ENCODE data around the gene DISC1. TPM values are rescaled to one million over a fixed set of nuclear protein-coding genes. Genes with fewer than 3 reads are reported as not detected.

DISC1 gene
- total and polyA plus RNA-seq, 2 donors (not counting 1 experiment from before 2014, with no cell fraction given), result 2.7 to 4.3 TPM

DNA sequence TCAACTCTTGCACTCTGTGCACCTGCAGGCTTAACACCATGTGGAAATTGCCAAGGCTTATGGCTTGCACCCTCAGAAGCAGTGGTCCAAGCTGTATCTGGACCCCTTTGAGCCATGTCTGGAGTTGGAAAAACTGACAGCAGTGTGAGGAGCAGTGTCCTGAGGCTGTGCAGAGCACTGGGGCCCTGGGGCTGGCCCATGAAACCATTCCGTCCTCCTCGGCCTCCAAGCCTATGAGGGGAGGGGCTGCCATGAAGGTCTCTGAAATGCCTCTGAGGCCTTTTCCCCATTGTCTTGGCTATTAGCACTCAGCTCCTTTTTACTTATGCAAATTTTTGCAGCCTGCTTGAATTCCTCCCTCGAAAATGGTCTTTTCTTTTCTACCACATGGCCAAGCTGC is 126.7 kb downstream of the DISC1 start:
- DNase-seq (no peak), ATAC-seq (ENCODE audit: low read depth) (no peak)
- Histone ChIP-seq H3K36me3 (replicated peaks in 1 of 2; ENCODE audit: control extremely low read depth in 1 of 2, control insufficient read depth in 1 of 2, extremely low read depth in 1 of 2, insufficient read depth in 2 of 2, low read length in 1 of 2) (peaks cover 0 to 9% of the 10 kb centered on the region in 2 experiments), H3K4me2 (replicated peaks; ENCODE audit: low read depth, low read length, poor library complexity, severe bottlenecking) (no peak overlapping the region), H3K4me3 (ENCODE audit: control extremely low read depth in 1 of 5, extremely low read depth in 1 of 5, insufficient read depth in 1 of 5, low read depth in 2 of 5, low read length in 4 of 5) (no peak overlapping the region), H3K9ac (ENCODE audit: low read length) (no peak overlapping the region), H3K27ac (ENCODE audit: low read length in 2 of 2) (no peak overlapping the region), H3K79me2 (ENCODE audit: control insufficient read depth, insufficient read depth, low read length) (no peaks in the 10 kb centered on the region), H3K4me1 (ENCODE audit: control insufficient read depth in 2 of 2, insufficient read depth in 2 of 2, low read length in 2 of 2) (no peaks in the 10 kb centered on the region), H2AFZ (ENCODE audit: insufficient read depth, low read depth, low read length, poor library complexity, severe bottlenecking) (no peak overlapping the region), H3K27me3 (replicated peaks in 1 of 4; ENCODE audit: control extremely low read depth in 1 of 4, control insufficient read depth in 3 of 4, insufficient read depth in 4 of 4, low read length in 3 of 4) (no peaks in the 10 kb centered on the region), H3K9me3 (ENCODE audit: control extremely low read depth in 1 of 3, control insufficient read depth in 2 of 3, insufficient read depth in 1 of 3, low read length in 2 of 3) (peaks cover 0 to 18% (median 11%) of the 10 kb centered on the region in 3 donors), H4K20me1 (ENCODE audit: control insufficient read depth, insufficient read depth, low read length, poor library complexity, severe bottlenecking) (no peaks in the 10 kb centered on the region)
- H3K4me1 Mint-ChIP-seq, result no peaks in the 10 kb centered on the region
- no peak overlapping the region for H3K4me3 Mint-ChIP-seq
- intact Hi-C loops (cut with micrococcal nuclease), result no loop called here
- H3K27ac Mint-ChIP-seq, result no peak overlapping the region
- CTCF ChIA-PET, result no interaction called here
- WGBS (ENCODE audit: insufficient coverage), result 81% methylated on average over 3 of the region's 3 CpGs
- POLR2A ChIA-PET, result no interaction called here
- H3K9me3 Mint-ChIP-seq (ENCODE audit: insufficient read depth), result peaks cover 11% of the 10 kb centered on the region
- no peak for TF ChIP-seq EZH2 (IDR thresholded peaks at IDR 0.05; ENCODE audit: borderline replicate concordance, insufficient read depth, low read depth, low read length, poor library complexity, severe bottlenecking)
- TF ChIP-seq, protein P1, sequence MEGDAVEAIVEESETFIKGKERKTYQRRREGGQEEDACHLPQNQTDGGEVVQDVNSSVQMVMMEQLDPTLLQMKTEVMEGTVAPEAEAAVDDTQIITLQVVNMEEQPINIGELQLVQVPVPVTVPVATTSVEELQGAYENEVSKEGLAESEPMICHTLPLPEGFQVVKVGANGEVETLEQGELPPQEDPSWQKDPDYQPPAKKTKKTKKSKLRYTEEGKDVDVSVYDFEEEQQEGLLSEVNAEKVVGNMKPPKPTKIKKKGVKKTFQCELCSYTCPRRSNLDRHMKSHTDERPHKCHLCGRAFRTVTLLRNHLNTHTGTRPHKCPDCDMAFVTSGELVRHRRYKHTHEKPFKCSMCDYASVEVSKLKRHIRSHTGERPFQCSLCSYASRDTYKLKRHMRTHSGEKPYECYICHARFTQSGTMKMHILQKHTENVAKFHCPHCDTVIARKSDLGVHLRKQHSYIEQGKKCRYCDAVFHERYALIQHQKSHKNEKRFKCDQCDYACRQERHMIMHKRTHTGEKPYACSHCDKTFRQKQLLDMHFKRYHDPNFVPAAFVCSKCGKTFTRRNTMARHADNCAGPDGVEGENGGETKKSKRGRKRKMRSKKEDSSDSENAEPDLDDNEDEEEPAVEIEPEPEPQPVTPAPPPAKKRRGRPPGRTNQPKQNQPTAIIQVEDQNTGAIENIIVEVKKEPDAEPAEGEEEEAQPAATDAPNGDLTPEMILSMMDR (IDR thresholded peaks at IDR 0.05), result no peak
- no peaks in the 10 kb centered on the region for H3K27me3 Mint-ChIP-seq

DNA sequence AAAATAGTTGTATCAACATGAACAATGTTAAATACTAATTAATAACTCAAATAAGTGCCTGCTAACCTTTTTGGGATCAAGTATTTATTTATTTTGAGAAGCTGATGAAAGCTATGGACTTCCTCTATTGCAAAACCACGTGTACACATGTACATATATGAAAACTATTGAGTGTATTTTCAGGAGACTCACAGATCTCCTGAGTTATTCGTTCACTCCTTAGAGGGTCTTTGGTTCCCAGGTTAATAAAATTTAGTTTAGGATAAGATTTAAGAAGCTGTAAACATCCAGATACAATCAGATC is 130.5 kb downstream of the DISC1 start:
- H3K4me3 Mint-ChIP-seq, result peak overlapping the region; percentile 59
- no peaks in the 10 kb centered on the region for H4K20me1 ChIP-seq (ENCODE audit: control insufficient read depth, insufficient read depth, low read length, poor library complexity, severe bottlenecking)
- ATAC-seq (ENCODE audit: low read depth) (peak; percentile 28), DNase-seq (no peak)
- H3K4me3 ChIP-seq (ENCODE audit: control extremely low read depth in 1 of 5, extremely low read depth in 1 of 5, insufficient read depth in 1 of 5, low read depth in 2 of 5, low read length in 4 of 5), result peak overlapping the region in 4 of 5 experiments; percentile 29 to 53 (median 38)
- TF ChIP-seq EZH2 (IDR thresholded peaks at IDR 0.05; ENCODE audit: borderline replicate concordance, insufficient read depth, low read depth, low read length, poor library complexity, severe bottlenecking), result no peak
- TF ChIP-seq, protein P1 (IDR thresholded peaks at IDR 0.05), result peak; percentile 66
- H3K27ac Mint-ChIP-seq, result no peak overlapping the region
- no peaks in the 10 kb centered on the region for H3K4me1 Mint-ChIP-seq
- peak overlapping the region; percentile 36 for H3K9ac ChIP-seq (ENCODE audit: low read length)
- no peak overlapping the region for H3K27ac ChIP-seq (ENCODE audit: low read length in 2 of 2)
- CTCF ChIA-PET, result interaction anchor here (0.7 to 2.8 kb wide), 16 partner anchors 9 to 592 kb away, joined by 3 to 25 read pairs (median 4); no protein-coding TSS in a partner anchor
- peak overlapping the region; percentile 67 for H3K4me2 ChIP-seq (replicated peaks; ENCODE audit: low read depth, low read length, poor library complexity, severe bottlenecking)
- H3K9me3 ChIP-seq (ENCODE audit: control extremely low read depth in 1 of 3, control insufficient read depth in 2 of 3, insufficient read depth in 1 of 3, low read length in 2 of 3), result peaks cover 0 to 14% (median 11%) of the 10 kb centered on the region in 3 donors
- H3K4me1 ChIP-seq (ENCODE audit: control insufficient read depth in 2 of 2, insufficient read depth in 2 of 2, low read length in 2 of 2), result no peaks in the 10 kb centered on the region
- WGBS (ENCODE audit: insufficient coverage), result no CpG with 5 or more reads among the region's 2 CpGs
- peaks cover 0 to 2% of the 10 kb centered on the region in 2 experiments for H3K36me3 ChIP-seq (replicated peaks in 1 of 2; ENCODE audit: control extremely low read depth in 1 of 2, control insufficient read depth in 1 of 2, extremely low read depth in 1 of 2, insufficient read depth in 2 of 2, low read length in 1 of 2)
- H3K79me2 ChIP-seq (ENCODE audit: control insufficient read depth, insufficient read depth, low read length), result no peaks in the 10 kb centered on the region
- POLR2A ChIA-PET, result no interaction called here
- H3K27me3 ChIP-seq (replicated peaks in 1 of 4; ENCODE audit: control extremely low read depth in 1 of 4, control insufficient read depth in 3 of 4, insufficient read depth in 4 of 4, low read length in 3 of 4), result no peaks in the 10 kb centered on the region
- H2AFZ ChIP-seq (ENCODE audit: insufficient read depth, low read depth, low read length, poor library complexity, severe bottlenecking), result peak overlapping the region; percentile 60
- H3K9me3 Mint-ChIP-seq (ENCODE audit: insufficient read depth), result peaks cover 7% of the 10 kb centered on the region
- intact Hi-C loops (cut with micrococcal nuclease), result loop anchor here (5.0 kb wide), 1 partner anchor 1485 kb away; no protein-coding TSS in a partner anchor
- no peaks in the 10 kb centered on the region for H3K27me3 Mint-ChIP-seq
